ELF-1 (cell line): Measurements from ENCODE around the gene HSPA14.
"Not testable (repeated sequence)": the region's sequence is repeated elsewhere in the genome, so short reads cannot be mapped to it uniquely, and the experiment has no call there.

Experiments
- DNase-seq: peaks from one replicate; pipeline ENCODE4 v3.0.0-alpha.2; 2016; ENCODE audit warnings: low read depth, low spot score

The HSPA14 gene

GRCh38 chr10:14837757-14838581, at the start of gene HSPA14, which contains the start of the genes CDNF and MSANTD7:
Gene HSPA14 (plus strand): TSS chr10:14838306. CDS start chr10:14838403, 97 bp downstream.
Gene CDNF (minus strand): TSS chr10:14838037. CDS start chr10:14837946, 91 bp downstream.
Gene MSANTD7 (plus strand): TSS chr10:14838306. CDS start chr10:14842285, 3,979 bp downstream.
- peak; percentile 99 for DNase-seq

DNA sequence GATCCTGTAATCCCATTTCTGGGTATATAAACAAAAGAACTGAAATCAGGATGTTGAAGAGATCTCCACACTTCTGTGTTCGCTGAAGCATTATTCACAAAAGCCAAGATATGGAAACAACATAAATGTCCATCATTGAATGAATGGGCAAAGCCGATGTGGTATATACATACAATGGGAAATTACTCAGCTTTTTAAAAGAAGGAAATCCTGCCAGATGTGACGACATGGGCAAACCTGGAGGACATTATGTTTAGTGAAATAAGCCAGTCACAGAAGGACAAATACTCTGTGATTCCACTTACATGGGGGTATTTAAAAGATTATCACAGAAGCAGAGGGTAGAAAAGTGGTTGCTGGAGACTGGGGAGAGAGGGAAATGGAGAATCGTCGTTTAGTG, 39.5 kb upstream of the HSPA14 start:
- DNase-seq: no peak

DNA sequence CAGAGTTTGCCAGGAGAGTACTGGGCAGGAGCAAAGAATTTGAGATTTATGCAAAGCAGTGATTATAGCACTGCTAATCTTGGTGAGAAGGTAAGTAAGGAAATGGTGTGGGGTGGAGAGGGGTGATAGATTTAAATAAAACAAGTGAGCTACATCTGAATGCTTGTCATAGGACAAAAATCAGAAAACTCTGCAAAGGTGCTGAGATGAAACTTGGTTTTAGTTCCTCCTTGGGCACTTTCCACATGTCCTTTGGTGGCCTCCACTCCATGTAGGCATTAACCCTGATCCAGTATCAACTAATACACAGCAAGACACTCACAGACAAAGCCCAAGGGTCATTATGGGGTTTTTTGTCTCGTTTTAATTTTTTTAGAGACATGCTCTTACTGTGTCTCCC, 37.7 kb upstream of the HSPA14 start:
- DNase-seq: no peak

GRCh38 chr10:14801723-14802122, 36.4 kb upstream of the HSPA14 start:
- DNase-seq: peak; percentile 12

GRCh38 chr10:14803827-14804226, 34.3 kb upstream of the HSPA14 start:
- no peak for DNase-seq

GRCh38 chr10:14806318-14806717, 31.8 kb upstream of the HSPA14 start:
- no peak for DNase-seq

DNA sequence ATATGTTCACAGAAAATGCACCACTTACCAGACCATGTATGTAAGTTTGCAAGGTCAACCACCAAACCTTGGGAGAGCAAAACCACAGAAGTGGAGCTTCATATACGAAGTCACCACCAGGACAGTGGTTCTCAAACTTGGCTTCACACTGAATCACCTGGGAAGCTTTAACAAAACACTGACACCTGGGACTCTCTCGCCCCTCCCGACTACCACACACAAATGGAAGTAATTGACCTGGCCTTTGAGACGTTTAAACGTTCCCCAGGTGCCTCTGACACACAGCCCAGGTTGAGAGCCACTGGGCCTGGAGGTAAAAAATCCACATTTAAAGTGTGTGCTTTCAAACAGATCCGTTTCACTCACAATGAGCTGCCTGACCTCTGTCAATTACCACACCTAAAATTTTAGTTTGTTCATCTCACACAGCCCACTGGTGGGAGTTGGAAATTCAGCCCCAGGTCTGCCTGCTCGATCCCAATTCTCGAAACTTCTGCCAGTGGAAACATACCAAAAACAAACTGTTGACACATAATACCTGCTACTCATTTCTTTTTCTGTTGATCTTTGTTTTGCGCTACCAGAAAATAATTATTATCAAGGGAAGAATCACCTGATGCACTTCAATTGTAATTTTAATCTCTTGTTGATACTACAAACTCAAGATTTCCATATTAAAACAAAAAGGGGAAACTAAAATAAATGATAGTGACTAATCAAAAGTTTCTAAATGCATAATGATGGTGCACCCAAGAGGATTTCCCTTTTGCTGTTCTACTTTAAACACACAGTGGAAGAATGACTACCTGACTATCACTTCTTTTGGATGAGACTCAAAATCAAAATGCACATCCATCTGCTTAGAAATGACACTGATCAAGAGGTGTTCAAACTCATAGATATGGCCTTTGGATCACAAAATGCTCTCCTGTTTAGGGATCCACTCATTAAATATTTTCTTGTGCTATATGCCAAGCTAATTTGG, 26.8 kb upstream of the HSPA14 start:
- peak; percentile 6 for DNase-seq

GRCh38 chr10:14812271-14812670, 25.8 kb upstream of the HSPA14 start:
- DNase-seq: peak; percentile 4

GRCh38 chr10:14815681-14816080, 22.4 kb upstream of the HSPA14 start:
- DNase-seq: no peak

- not testable (repeated sequence) for DNase-seq
Observed at GRCh38 chr10:14816717-14817116, 21.4 kb upstream of the HSPA14 start.

GRCh38 chr10:14820010-14820774, 17.9 kb upstream of the HSPA14 start:
- DNase-seq: peak; percentile 20

DNA sequence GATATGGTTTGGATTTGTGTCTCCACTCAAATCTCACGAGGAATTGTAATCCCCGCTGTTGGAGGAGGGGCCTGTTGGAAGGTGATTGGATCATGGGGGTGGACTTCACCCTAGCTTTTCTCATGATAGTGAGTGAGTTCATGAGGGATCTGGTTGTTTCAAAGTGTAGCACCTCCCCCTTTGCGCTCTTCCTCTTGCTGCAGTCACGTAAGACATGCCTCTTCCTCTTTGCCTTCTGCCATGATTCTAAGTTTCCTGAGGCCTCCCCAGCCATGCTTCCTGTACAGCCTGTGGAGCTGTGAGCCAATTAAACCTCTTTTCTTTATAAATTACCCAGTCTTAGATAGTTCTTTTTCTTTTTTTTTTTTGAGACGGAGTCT, 17.3 kb upstream of the HSPA14 start:
- peak; percentile 11 for DNase-seq

DNA sequence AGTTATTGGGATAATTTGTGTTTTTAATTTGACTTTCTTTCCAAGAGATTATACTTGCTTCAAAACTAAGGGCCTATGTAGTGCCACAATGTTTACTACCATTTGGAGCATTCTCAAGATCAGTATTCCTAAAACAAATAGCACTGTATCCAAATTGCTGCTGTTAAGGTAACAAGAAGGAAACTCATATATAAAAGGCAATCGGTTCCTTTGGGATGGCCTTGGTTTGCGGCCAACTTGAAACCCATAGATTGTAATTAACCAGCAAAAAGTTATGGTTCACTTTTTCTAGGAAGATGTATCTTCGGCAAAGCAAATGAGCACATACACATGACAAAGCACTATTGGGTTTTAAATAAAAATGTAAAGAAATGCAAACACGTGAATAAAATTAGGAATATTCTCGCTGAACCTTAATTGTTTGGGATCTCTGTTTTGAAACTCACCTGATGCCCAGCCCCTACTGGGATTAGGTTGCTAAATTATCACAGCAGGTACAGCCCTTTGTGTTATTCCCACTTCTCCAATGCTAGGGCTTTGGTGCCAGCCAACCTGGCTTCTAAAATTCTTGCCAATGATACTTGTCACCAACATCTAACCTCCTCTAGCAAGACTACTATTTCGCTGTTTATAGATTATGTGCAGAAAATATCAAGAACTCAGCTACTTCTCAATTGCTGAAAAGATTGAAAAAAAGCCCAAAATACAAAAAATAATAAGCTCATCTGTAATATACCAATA, 16.3 kb upstream of the HSPA14 start:
- DNase-seq: no peak

DNA sequence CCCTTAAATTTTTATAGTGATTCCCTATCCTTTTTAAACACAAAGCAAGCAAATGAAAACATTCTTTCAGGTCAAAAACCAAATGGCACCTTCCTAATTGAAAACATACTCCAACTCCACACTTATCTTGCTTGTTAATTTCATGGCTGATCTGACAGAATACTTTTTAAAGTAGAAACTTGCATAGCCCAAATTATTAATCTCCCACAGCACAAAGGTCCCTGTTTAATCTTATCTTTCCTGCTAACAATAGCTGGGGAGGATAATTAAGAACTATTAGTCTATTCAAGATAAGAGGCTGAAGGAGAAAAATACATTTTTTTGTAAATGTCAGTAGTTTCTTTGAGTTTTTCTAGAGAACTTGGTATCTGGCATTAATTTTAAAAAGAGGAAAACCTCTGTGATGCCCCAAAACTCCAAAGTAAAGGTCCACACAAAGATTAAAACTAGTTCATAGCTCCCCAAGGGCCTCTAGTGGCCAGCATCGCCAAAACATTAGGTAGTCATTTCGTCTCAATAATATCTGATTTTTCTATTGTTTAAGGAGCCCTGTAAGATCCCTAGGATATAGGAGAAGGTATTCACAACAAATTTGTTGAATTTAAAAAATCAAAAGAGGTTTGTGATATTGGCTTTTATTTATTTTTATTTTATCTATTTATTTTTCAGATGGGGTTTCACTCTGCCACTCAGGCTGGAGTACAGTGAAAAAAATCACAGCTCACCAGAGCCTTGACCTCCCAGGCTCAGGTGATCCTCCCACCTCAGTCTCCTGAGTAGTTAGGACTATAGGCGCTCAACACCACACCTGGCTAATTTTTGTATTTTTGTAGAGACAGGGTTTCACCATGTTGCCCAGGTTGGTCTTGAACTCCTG, 15.0 kb upstream of the HSPA14 start:
- peak; percentile 11 for DNase-seq

DNA sequence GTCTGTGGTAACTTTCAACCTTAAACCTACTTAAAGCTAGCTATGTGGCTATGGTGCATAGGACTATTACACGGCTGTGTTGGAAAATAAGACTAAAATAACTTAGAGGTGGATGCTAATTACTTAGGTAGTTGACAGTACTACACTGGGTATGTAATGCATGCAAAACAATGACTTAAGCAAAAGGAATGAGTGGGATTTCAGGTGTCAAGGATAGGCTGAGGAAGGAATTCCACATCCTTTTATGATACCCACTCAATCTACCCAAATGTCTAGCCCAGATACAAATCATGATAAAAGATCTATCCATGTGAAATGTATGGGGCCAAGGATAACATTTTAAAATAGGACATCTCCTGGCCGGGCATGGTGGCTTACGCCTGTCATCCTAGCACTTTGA, 14.1 kb upstream of the HSPA14 start:
- DNase-seq: no peak

- no peak for DNase-seq
Observed at GRCh38 chr10:14826076-14826829, 11.9 kb upstream of the HSPA14 start.

DNA sequence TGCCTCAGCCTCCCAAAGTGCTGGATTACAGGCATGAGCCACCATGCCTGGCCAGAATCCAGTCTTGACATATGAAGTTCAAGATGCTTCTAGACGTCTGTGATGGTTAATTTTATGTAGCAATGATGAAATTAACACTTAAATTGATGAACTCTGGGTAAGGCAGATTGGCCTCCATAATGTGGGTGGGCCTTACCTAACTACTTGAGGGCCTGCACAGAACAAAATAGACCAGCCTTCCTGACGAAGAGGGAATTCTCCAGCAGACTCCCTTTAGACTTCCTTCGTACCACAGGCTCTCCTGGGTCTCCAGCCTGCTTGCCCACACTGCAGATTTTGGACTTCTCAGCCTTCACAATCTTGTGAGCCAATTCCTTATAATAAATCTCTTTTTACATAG, 5.0 kb upstream of the HSPA14 start:
- no peak for DNase-seq

DNA sequence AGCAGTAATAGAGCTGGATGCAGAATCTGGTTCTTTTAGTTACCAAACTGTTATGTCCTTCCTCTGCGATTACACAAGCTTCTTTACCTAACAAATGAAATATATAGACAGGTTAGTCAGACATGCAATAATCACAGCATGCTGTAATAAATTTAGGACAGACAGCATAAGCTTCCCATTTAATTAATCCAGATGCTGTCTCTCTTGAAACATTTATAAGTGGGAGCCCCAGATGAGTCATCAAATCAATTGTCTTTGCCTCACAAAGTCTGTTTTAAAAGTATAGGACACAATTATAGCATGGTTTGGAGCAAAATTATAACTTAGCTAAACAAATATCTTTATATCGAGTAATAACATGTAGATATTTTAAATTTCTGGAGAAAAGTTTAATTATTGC, 1.9 kb upstream of the HSPA14 start:
- DNase-seq: no peak
